CD1c-positive myeloid dendritic cell (primary cell): ENCODE results near the gene ASB8.
"Not testable (repeated sequence)": the region's sequence is repeated elsewhere in the genome, so short reads cannot be mapped to it uniquely, and the experiment has no call there.

Experiments used
- DNase-seq: peaks from one replicate; pipeline ENCODE4 v3.0.0-alpha.2; 2016; ENCODE audit errors: extremely low spot score

Gene ASB8

GRCh38 chr12:48142818-48143674 is 14.3 kb downstream of the ASB8 start:
- no peak for DNase-seq

GRCh38 chr12:48135027-48135426 is 22.3 kb downstream of the ASB8 start:
- DNase-seq = no peak

GRCh38 chr12:48132826-48133225 is 24.5 kb downstream of the ASB8 start:
- DNase-seq = no peak

GRCh38 chr12:48131517-48131916 is 25.8 kb downstream of the ASB8 start:
- DNase-seq = no peak

- DNase-seq = no peak
Observed at GRCh38 chr12:48129376-48129775, 27.9 kb downstream of the ASB8 start.

GRCh38 chr12:48128800-48129199 is 28.5 kb downstream of the ASB8 start:
- DNase-seq = no peak

GRCh38 chr12:48126953-48127630 is 30.2 kb downstream of the ASB8 start:
- DNase-seq = no peak

GRCh38 chr12:48125985-48126384 is 31.3 kb downstream of the ASB8 start:
- no peak for DNase-seq

- not testable (repeated sequence) for DNase-seq
Observed at GRCh38 chr12:48125542-48125941, 31.8 kb downstream of the ASB8 start.

GRCh38 chr12:48123169-48123568 is 34.1 kb downstream of the ASB8 start:
- no peak for DNase-seq

GRCh38 chr12:48122065-48122834 is 35.1 kb downstream of the ASB8 start:
- DNase-seq = no peak

GRCh38 chr12:48121522-48121921 is 35.8 kb downstream of the ASB8 start:
- no peak for DNase-seq

GRCh38 chr12:48119834-48120195 is 37.5 kb downstream of the ASB8 start:
- DNase-seq = no peak

GRCh38 chr12:48119078-48119833 is 38.1 kb downstream of the ASB8 start, which contains the start of gene PFKM:
Gene PFKM, plus strand, starts transcription at chr12:48119364. Its CDS starts 3,411 bp downstream, at chr12:48122775.
- DNase-seq = peak; percentile 47

- DNase-seq = no peak
Observed at GRCh38 chr12:48118284-48118871, 38.9 kb downstream of the ASB8 start.

GRCh38 chr12:48115957-48116356 is 41.4 kb downstream of the ASB8 start:
- no peak for DNase-seq

- not testable (repeated sequence) for DNase-seq
Observed at GRCh38 chr12:48111312-48111693, 46.0 kb downstream of the ASB8 start.

- DNase-seq = no peak
Observed at GRCh38 chr12:48110691-48111311, 46.5 kb downstream of the ASB8 start.

- no peak for DNase-seq
Observed at GRCh38 chr12:48109424-48109823, 47.9 kb downstream of the ASB8 start.

GRCh38 chr12:48106681-48107613 is 50.4 kb downstream of the ASB8 start:
- DNase-seq = no peak
